ENCODE results near the gene ELF4.

- TF ChIP-seq, protein P1, sequence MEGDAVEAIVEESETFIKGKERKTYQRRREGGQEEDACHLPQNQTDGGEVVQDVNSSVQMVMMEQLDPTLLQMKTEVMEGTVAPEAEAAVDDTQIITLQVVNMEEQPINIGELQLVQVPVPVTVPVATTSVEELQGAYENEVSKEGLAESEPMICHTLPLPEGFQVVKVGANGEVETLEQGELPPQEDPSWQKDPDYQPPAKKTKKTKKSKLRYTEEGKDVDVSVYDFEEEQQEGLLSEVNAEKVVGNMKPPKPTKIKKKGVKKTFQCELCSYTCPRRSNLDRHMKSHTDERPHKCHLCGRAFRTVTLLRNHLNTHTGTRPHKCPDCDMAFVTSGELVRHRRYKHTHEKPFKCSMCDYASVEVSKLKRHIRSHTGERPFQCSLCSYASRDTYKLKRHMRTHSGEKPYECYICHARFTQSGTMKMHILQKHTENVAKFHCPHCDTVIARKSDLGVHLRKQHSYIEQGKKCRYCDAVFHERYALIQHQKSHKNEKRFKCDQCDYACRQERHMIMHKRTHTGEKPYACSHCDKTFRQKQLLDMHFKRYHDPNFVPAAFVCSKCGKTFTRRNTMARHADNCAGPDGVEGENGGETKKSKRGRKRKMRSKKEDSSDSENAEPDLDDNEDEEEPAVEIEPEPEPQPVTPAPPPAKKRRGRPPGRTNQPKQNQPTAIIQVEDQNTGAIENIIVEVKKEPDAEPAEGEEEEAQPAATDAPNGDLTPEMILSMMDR (IDR thresholded peaks at IDR 0.05; ENCODE audit: poor library complexity, severe bottlenecking): no peak
- TF ChIP-seq EZH2 (IDR thresholded peaks at IDR 0.05; ENCODE audit: borderline replicate concordance, insufficient read depth, low read length, poor library complexity, severe bottlenecking) (no peak), TAF1 (IDR thresholded peaks at IDR 0.05; ENCODE audit: low read depth) (no peak), EP300 (conservative IDR thresholded peaks at IDR 0.05; ENCODE audit: poor library complexity, severe bottlenecking) (no peak), POLR2AphosphoS5 (IDR thresholded peaks at IDR 0.05) (no peak), RAD21 (conservative IDR thresholded peaks at IDR 0.05) (no peak)
- TF ChIP-seq, protein P2, sequence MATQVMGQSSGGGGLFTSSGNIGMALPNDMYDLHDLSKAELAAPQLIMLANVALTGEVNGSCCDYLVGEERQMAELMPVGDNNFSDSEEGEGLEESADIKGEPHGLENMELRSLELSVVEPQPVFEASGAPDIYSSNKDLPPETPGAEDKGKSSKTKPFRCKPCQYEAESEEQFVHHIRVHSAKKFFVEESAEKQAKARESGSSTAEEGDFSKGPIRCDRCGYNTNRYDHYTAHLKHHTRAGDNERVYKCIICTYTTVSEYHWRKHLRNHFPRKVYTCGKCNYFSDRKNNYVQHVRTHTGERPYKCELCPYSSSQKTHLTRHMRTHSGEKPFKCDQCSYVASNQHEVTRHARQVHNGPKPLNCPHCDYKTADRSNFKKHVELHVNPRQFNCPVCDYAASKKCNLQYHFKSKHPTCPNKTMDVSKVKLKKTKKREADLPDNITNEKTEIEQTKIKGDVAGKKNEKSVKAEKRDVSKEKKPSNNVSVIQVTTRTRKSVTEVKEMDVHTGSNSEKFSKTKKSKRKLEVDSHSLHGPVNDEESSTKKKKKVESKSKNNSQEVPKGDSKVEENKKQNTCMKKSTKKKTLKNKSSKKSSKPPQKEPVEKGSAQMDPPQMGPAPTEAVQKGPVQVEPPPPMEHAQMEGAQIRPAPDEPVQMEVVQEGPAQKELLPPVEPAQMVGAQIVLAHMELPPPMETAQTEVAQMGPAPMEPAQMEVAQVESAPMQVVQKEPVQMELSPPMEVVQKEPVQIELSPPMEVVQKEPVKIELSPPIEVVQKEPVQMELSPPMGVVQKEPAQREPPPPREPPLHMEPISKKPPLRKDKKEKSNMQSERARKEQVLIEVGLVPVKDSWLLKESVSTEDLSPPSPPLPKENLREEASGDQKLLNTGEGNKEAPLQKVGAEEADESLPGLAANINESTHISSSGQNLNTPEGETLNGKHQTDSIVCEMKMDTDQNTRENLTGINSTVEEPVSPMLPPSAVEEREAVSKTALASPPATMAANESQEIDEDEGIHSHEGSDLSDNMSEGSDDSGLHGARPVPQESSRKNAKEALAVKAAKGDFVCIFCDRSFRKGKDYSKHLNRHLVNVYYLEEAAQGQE (IDR thresholded peaks at IDR 0.05; ENCODE audit: borderline replicate concordance): no peak
Measured at GRCh38 chrX:130057209-130057608, 53.1 kb downstream of the ELF4 start.

All from neural cell (in vitro differentiated cells).